HG03159 (cell line): Measurements from ENCODE around the gene DNAJA3.
"Not testable (repeated sequence)": the region's sequence is repeated elsewhere in the genome, so short reads cannot be mapped to it uniquely, and the experiment has no call there.

Source experiments
- ATAC-seq: cut with Tn5 transposase; IDR thresholded peaks from one replicate; pipeline ENCODE4 v1.9.1; 2021; ENCODE audit warnings: mild to moderate bottlenecking, moderate library complexity; ENCODE audit not compliant: unreplicated experiment

The DNAJA3 gene

GRCh38 chr16:4386951-4387565 lies 38.6 kb upstream of the DNAJA3 start:
- ATAC-seq, result no peak

DNA sequence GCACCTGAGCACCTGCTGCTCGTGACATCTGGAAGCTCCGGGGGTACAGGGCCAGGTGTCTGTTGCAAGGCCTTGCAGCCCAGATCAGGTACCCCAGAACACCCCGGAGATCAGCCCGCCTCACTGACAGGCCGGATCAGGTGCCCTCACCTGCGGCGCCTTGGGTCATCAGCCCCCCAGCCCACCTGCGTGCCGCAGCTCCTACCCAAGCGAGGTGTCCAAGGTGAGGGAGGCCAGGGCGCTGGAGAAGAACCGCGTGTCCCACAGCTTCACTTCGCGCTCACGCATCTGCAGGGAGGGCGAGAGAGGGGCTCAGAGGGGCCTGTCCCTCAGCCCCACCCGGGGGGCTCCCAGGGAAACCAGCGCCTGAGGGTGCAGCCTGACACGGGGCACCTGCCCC lies 37.9 kb upstream of the DNAJA3 start:
- ATAC-seq, result no peak

DNA sequence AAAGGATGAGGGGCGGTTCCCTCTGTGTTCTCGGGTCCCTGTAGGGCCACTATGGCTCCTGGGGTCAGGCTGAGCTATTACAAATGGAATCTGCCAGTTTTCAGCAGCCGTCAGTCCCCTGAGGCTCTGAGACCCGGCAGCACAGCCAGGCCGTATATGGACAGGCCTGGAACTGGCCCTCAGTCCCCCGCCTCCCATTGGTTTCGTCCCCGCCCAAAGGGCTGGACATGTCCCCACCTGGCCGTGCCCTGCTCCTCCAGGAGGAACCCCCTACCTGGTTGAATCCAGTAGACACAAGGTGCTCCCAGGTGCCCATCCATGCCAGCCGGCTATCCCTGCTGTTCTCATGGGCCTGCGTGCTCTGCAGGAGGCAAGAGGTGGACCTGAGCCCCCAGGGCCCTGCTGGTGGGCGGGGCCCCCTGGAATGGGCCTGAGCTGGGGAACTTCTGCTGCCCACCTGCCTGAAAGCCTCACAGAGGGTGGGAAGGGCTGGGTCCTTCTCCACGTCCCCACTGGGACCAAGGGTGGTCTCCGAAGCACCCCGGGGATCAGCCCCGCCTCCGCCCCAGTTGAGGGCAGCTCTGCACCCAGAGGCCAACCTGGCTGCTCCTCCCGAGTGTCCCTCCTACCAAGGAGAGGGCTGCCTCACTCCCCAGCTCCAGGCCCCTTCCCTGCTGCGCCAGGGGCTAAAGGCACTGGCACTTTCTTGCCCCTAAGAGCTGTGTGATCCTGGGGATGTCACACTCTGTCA lies 37.2 kb upstream of the DNAJA3 start:
- no peak for ATAC-seq

DNA sequence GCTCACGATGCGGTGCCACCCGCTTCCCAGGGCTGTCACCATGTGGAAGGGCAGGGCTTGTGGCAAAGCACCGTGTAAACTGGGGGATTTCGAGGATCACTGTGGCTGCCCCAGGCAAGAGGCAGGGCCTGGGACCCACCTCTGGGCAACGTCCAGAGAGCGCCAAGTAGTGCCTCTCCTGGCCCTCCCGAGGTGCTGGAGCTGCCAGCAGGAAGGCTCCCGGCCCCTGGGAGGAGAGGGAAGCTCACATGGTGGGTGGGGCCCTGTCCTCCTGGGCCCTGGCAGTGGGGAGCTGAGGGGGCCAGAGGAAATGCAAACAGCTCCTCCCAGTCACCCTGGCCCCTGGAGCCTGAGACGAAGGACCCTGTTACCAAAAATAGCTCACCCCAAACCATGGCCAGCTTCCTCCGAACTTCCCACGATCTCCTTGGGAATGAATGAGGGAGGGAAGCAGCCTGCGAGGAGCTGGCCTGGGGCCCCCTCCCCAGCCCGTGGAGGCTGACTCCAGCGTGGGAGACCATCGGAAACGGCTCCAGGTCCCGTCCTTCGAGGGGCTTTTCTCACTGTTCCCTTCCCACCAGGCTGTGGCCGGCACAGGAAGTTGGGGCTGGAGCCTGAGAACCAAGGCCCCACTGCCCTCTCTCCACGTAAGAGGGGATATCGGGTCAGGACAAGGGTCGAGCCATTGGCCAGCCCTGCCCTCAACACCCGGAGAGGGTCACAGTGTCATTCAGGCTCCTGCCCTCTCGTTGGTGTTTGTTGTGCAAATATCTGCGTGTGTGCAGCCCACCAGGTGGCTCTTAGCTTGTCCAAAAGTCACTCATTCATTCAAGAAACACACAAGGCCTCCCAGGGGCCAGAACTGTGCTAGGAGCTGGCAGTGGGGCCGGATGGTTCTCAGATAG lies 36.4 kb upstream of the DNAJA3 start:
- no peak for ATAC-seq

DNA sequence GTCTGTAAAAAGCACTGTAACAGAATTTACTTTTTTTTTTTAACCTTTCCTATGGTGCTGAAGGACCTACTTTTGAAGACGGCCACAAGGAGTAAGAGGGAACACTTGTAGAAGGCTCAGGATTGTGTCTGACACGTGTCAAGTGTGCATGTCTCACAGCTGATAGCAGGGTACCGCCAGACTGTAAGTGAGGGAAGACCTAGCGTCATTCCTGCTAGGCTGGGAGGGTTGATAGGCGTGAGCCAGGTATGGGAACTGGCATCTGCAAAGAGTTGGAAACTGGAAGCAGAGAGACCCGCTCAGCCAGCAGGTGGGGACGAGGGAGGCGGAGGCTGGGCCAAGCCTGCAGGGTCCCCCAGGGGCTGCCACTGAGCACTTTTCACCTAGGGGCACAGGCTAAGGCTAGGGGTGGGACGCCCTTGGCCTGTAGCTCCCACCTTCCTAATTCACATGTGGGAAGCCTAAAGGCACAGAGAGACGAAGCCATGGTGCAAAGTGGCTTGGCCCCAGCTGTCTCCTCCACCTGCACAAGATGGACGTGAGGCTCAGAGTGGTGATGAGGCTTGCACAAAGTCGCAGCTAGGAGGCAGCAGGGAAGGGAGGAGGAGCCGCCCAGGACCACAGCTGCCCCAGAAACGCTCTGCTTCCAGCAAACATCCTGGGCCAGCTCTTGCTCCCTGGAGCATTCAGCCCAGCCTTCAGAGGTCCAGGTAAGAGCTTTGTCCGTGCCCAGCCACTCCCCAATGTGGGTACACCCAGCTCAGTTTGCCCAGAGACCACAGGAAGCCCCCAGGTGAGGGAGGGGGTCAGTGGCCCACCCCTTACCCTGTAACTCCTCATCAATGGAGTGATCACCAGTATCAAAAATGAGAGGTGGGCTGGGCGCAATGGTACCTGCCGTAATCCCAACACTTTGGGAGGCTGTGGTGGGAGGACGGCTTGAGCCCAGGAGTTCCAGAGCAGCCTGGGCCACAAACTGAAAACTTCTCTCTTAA lies 35.1 kb upstream of the DNAJA3 start:
- ATAC-seq, result no peak

GRCh38 chr16:4391631-4392381 lies 33.9 kb upstream of the DNAJA3 start:
- ATAC-seq, result no peak

- no peak for ATAC-seq
These were observed 33.1 kb upstream of the DNAJA3 start for GRCh38 chr16:4392382-4393239.

GRCh38 chr16:4393240-4393600 lies 32.4 kb upstream of the DNAJA3 start:
- ATAC-seq, result no peak

DNA sequence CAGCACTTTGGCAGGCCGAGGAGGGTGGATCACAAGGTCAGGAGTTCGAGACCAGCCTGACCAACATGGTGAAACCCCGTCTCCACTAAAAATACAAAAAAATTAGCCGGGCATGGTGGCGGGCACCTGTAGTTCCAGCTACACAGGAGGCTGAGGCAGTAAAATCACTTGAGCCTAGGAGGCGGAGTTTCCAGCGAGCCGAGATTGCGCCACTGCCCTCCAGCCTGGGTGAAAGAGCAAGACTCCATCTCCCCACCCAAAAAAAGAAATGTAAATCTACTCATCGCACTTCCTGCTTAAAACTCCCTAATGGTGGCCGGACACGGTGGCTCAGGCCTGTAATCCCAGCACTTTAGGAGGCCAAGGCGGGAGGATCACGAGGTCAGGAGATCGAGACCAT lies 31.8 kb upstream of the DNAJA3 start:
- ATAC-seq, result not testable (repeated sequence)

- ATAC-seq, result no peak
These were observed 30.5 kb upstream of the DNAJA3 start for GRCh38 chr16:4395055-4395726.

- ATAC-seq, result no peak
These were observed 26.5 kb upstream of the DNAJA3 start for GRCh38 chr16:4399001-4399730.

DNA sequence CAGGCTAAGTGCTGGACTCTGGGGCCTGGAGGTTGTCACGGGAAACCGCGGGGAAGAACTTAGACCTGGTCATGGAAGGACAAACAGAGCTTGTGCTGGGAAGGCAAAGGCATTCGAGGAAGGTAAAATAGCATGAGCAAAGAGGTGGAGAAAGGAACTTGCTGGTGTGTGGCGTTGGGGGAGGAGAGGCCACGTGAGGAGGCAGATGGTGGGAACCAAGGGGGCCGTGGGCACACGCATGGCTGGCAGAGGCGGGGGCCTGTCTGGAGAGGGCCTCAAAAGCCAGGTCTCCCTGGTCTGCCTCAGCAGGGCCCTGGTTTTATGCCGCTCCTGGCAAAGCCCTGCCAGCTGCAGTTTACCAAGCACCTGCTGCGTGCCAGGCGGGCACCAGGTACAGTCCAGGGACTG lies 24.6 kb upstream of the DNAJA3 start:
- no peak for ATAC-seq

- no peak for ATAC-seq
These were observed 24.2 kb upstream of the DNAJA3 start for GRCh38 chr16:4401510-4401909.

GRCh38 chr16:4402439-4403132 lies 23.1 kb upstream of the DNAJA3 start:
- ATAC-seq, result no peak

GRCh38 chr16:4403133-4403949 lies 22.3 kb upstream of the DNAJA3 start:
- ATAC-seq, result no peak

GRCh38 chr16:4404247-4404966 lies 21.3 kb upstream of the DNAJA3 start:
- no peak for ATAC-seq
